Activated CD8-positive, alpha-beta T cell treated with anti-CD3 and anti-CD28 coated beads, Interleukin-2, amount 10 ng/mL, durations not matched to agents 7 days and 5 days (primary cell): ENCODE results near the gene ASB7. TPM values are rescaled to one million over a fixed set of nuclear protein-coding genes. Genes with fewer than 3 reads are reported as not detected.

Source experiments
- ATAC-seq: fragments of 150-1000 bp; cut with Tn5 transposase; one replicate; pipeline ENCODE4 v1.10.0; 2021; ENCODE audit warnings: moderate library complexity
- CTCF ChIA-PET: fragments of 350-600 bp; sonication (Branson Sonifier 250); formaldehyde crosslinking; loops from one replicate; lab custom pipeline; 2021; ENCODE audit warnings: antibody characterized with exemption; lab: Charles Lee
- POLR2A ChIA-PET: fragments of 350-600 bp; sonication (Branson Sonifier 250); formaldehyde crosslinking; loops from one replicate; lab custom pipeline; 2021; ENCODE audit warnings: antibody characterized with exemption; lab: Charles Lee
- DNase-seq: peaks from one replicate; pipeline ENCODE4 v3.0.0-alpha.2; 2020
- H3K27ac Mint-ChIP-seq: one replicate; pipeline ENCODE4 v1.8.0; 2021; ENCODE audit warnings: mild to moderate bottlenecking, mixed read lengths
- H3K27me3 Mint-ChIP-seq: one replicate; pipeline ENCODE4 v1.8.0; 2021; ENCODE audit warnings: low read depth, mixed read lengths
- H3K36me3 Mint-ChIP-seq: one replicate; pipeline ENCODE4 v1.8.0; 2021; ENCODE audit warnings: low read depth, mixed read lengths
- H3K4me1 Mint-ChIP-seq: one replicate; pipeline ENCODE4 v1.8.0; 2021; ENCODE audit warnings: low read depth, mixed read lengths
- H3K4me3 Mint-ChIP-seq: one replicate; pipeline ENCODE4 v1.8.0; 2021; ENCODE audit warnings: mild to moderate bottlenecking, mixed read lengths
- H3K9me3 Mint-ChIP-seq: one replicate; pipeline ENCODE4 v1.8.0; 2022; ENCODE audit warnings: mixed read lengths; ENCODE audit not compliant: insufficient read depth
- total RNA-seq, 2 experiments: library from RNA; stranded (reverse); gene quantifications; one replicate each; pipeline ENCODE4 v1.2.3, GENCODE V29; 2021

ASB7 gene
- total RNA-seq, 2 experiments from 2014 or later: 17.7 to 18.5 TPM

GRCh38 chr15:100627789-100628395 lies 25.5 kb downstream of the ASB7 start:
- DNase-seq (peak; percentile 76), ATAC-seq (peak; percentile 85)
- no peak overlapping the region for H3K4me3 Mint-ChIP-seq
- H3K9me3 Mint-ChIP-seq: no peaks in the 10 kb centered on the region
- CTCF ChIA-PET: interaction anchor here (1.1 to 1.5 kb wide), 7 partner anchors 9 to 290 kb away, joined by 4 to 10 read pairs (median 7); partner anchors contain the start of gene ADAMTS17
- no peak overlapping the region for H3K27ac Mint-ChIP-seq
- no peaks in the 10 kb centered on the region for H3K27me3 Mint-ChIP-seq
- POLR2A ChIA-PET: no interaction called here
- peaks cover 22% of the 10 kb centered on the region for H3K36me3 Mint-ChIP-seq
- peaks cover 5% of the 10 kb centered on the region for H3K4me1 Mint-ChIP-seq

GRCh38 chr15:100628746-100629145 lies 26.4 kb downstream of the ASB7 start:
- DNase-seq (no peak), ATAC-seq (no peak)
- H3K27me3 Mint-ChIP-seq: no peaks in the 10 kb centered on the region
- CTCF ChIA-PET: no interaction called here
- H3K4me1 Mint-ChIP-seq: peaks cover 11% of the 10 kb centered on the region
- peaks cover 22% of the 10 kb centered on the region for H3K36me3 Mint-ChIP-seq
- no peak overlapping the region for H3K4me3 Mint-ChIP-seq
- no peaks in the 10 kb centered on the region for H3K9me3 Mint-ChIP-seq
- POLR2A ChIA-PET: no interaction called here
- H3K27ac Mint-ChIP-seq: no peak overlapping the region

GRCh38 chr15:100631831-100632230 lies 29.4 kb downstream of the ASB7 start:
- Mint-ChIP-seq H3K4me3 (no peak overlapping the region), H3K27ac (no peak overlapping the region), H3K36me3 (peaks cover 25% of the 10 kb centered on the region), H3K27me3 (no peaks in the 10 kb centered on the region), H3K4me1 (peaks cover 13% of the 10 kb centered on the region), H3K9me3 (no peaks in the 10 kb centered on the region)
- ATAC-seq: no peak
- no peak for DNase-seq
- POLR2A ChIA-PET: no interaction called here
- CTCF ChIA-PET: interaction anchor here (1.0 to 2.0 kb wide), 3 partner anchors 282 to 375 kb away, joined by 3 to 9 read pairs (median 4); partner anchors contain the start of gene ADAMTS17

GRCh38 chr15:100633763-100634075 lies 31.3 kb downstream of the ASB7 start:
- ATAC-seq (no peak), DNase-seq (no peak)
- H3K27ac Mint-ChIP-seq: no peak overlapping the region
- H3K36me3 Mint-ChIP-seq: peaks cover 28% of the 10 kb centered on the region
- ChIA-PET POLR2A (no interaction called here), CTCF (interaction anchor here (1.1 to 2.0 kb wide), 2 partner anchors 17 to 284 kb away, joined by 3 to 9 read pairs; no protein-coding TSS in a partner anchor)
- H3K27me3 Mint-ChIP-seq: no peaks in the 10 kb centered on the region
- no peaks in the 10 kb centered on the region for H3K9me3 Mint-ChIP-seq
- peaks cover 9% of the 10 kb centered on the region for H3K4me1 Mint-ChIP-seq
- no peak overlapping the region for H3K4me3 Mint-ChIP-seq

- no peak for ATAC-seq
- Mint-ChIP-seq H3K27me3 (no peaks in the 10 kb centered on the region), H3K27ac (no peak overlapping the region), H3K9me3 (no peaks in the 10 kb centered on the region), H3K4me3 (no peak overlapping the region), H3K4me1 (peaks cover 9% of the 10 kb centered on the region), H3K36me3 (peaks cover 14% of the 10 kb centered on the region)
- POLR2A ChIA-PET: no interaction called here
- CTCF ChIA-PET: interaction anchor here (1.7 to 2.5 kb wide), 2 partner anchors 8 to 372 kb away, joined by 7 to 8 read pairs; no protein-coding TSS in a partner anchor
- DNase-seq: no peak
Measured at GRCh38 chr15:100635406-100636071, 33.1 kb downstream of the ASB7 start.

- H3K4me1 Mint-ChIP-seq: peaks cover 7% of the 10 kb centered on the region
- no peaks in the 10 kb centered on the region for H3K9me3 Mint-ChIP-seq
- no peak for DNase-seq
- POLR2A ChIA-PET: no interaction called here
- no peak overlapping the region for H3K27ac Mint-ChIP-seq
- no peak overlapping the region for H3K4me3 Mint-ChIP-seq
- H3K36me3 Mint-ChIP-seq: peaks cover 6% of the 10 kb centered on the region
- H3K27me3 Mint-ChIP-seq: no peaks in the 10 kb centered on the region
- ATAC-seq: no peak
- CTCF ChIA-PET: no interaction called here
Measured at GRCh38 chr15:100638177-100638730, 35.9 kb downstream of the ASB7 start.

- Mint-ChIP-seq H3K9me3 (no peaks in the 10 kb centered on the region), H3K27me3 (no peaks in the 10 kb centered on the region), H3K36me3 (no peaks in the 10 kb centered on the region), H3K4me3 (no peak overlapping the region), H3K4me1 (no peaks in the 10 kb centered on the region), H3K27ac (no peak overlapping the region)
- DNase-seq: no peak
- ATAC-seq: no peak
- ChIA-PET POLR2A (no interaction called here), CTCF (no interaction called here)
Measured at GRCh38 chr15:100642213-100642949, 40.0 kb downstream of the ASB7 start.

- H3K27me3 Mint-ChIP-seq: no peaks in the 10 kb centered on the region
- ATAC-seq (no peak), DNase-seq (no peak)
- no peaks in the 10 kb centered on the region for H3K36me3 Mint-ChIP-seq
- POLR2A ChIA-PET: no interaction called here
- H3K9me3 Mint-ChIP-seq: no peaks in the 10 kb centered on the region
- no peaks in the 10 kb centered on the region for H3K4me1 Mint-ChIP-seq
- CTCF ChIA-PET: no interaction called here
- H3K4me3 Mint-ChIP-seq: no peak overlapping the region
- no peak overlapping the region for H3K27ac Mint-ChIP-seq
Measured at GRCh38 chr15:100642950-100643338, 40.6 kb downstream of the ASB7 start.

GRCh38 chr15:100645671-100646070 lies 43.3 kb downstream of the ASB7 start:
- Mint-ChIP-seq H3K9me3 (no peaks in the 10 kb centered on the region), H3K27ac (no peak overlapping the region), H3K4me3 (no peak overlapping the region), H3K36me3 (no peaks in the 10 kb centered on the region), H3K4me1 (no peaks in the 10 kb centered on the region), H3K27me3 (no peaks in the 10 kb centered on the region)
- no peak for DNase-seq
- POLR2A ChIA-PET: no interaction called here
- CTCF ChIA-PET: no interaction called here
- no peak for ATAC-seq

GRCh38 chr15:100648951-100649350 lies 46.6 kb downstream of the ASB7 start:
- no peak overlapping the region for H3K27ac Mint-ChIP-seq
- ChIA-PET POLR2A (no interaction called here), CTCF (interaction anchor here (0.6 kb wide), 1 partner anchor 22 kb away, joined by 3 read pairs; no protein-coding TSS in a partner anchor)
- no peaks in the 10 kb centered on the region for H3K27me3 Mint-ChIP-seq
- H3K9me3 Mint-ChIP-seq: no peaks in the 10 kb centered on the region
- no peaks in the 10 kb centered on the region for H3K4me1 Mint-ChIP-seq
- peaks cover 3% of the 10 kb centered on the region for H3K36me3 Mint-ChIP-seq
- H3K4me3 Mint-ChIP-seq: no peak overlapping the region
- ATAC-seq: no peak
- no peak for DNase-seq

GRCh38 chr15:100650685-100651084 lies 48.3 kb downstream of the ASB7 start:
- no peaks in the 10 kb centered on the region for H3K9me3 Mint-ChIP-seq
- ATAC-seq (no peak), DNase-seq (no peak)
- no peaks in the 10 kb centered on the region for H3K27me3 Mint-ChIP-seq
- H3K4me1 Mint-ChIP-seq: no peaks in the 10 kb centered on the region
- H3K4me3 Mint-ChIP-seq: no peak overlapping the region
- H3K36me3 Mint-ChIP-seq: peaks cover 3% of the 10 kb centered on the region
- POLR2A ChIA-PET: no interaction called here
- no peak overlapping the region for H3K27ac Mint-ChIP-seq
- CTCF ChIA-PET: interaction anchor here (0.9 to 1.3 kb wide), 2 partner anchors 17 to 301 kb away, joined by 3 to 5 read pairs; no protein-coding TSS in a partner anchor
